NCI-H1694 treated with DMSO at 0.1 percent for 48 hours (cell line): ENCODE results near the gene SH2D2A.

Source experiments
- DNase-seq: peaks from one replicate; lab custom pipeline; 2025; lab: John Stamatoyannopoulos, UW

Gene SH2D2A

GRCh38 chr1:156823210-156823790, 6.7 kb upstream of the SH2D2A start:
- no peak for DNase-seq

GRCh38 chr1:156822680-156823079, 6.0 kb upstream of the SH2D2A start:
- DNase-seq, result no peak

GRCh38 chr1:156821801-156822200, 5.2 kb upstream of the SH2D2A start:
- DNase-seq, result no peak

GRCh38 chr1:156815961-156816422, 656 bp downstream of the SH2D2A start:
- DNase-seq, result no peak

GRCh38 chr1:156815307-156815826, 1.3 kb downstream of the SH2D2A start:
- no peak for DNase-seq

- no peak for DNase-seq
Observed at GRCh38 chr1:156814571-156815260, 1.9 kb downstream of the SH2D2A start.

- no peak for DNase-seq
Observed at GRCh38 chr1:156813750-156814570, 2.7 kb downstream of the SH2D2A start.

- DNase-seq, result no peak
Observed at GRCh38 chr1:156813298-156813697, 3.4 kb downstream of the SH2D2A start.

- DNase-seq, result no peak
Observed at GRCh38 chr1:156812293-156812990, 4.2 kb downstream of the SH2D2A start.

GRCh38 chr1:156811168-156811567, 5.5 kb downstream of the SH2D2A start:
- no peak for DNase-seq

GRCh38 chr1:156809711-156810366, 6.8 kb downstream of the SH2D2A start:
- no peak for DNase-seq

- no peak for DNase-seq
Observed at GRCh38 chr1:156809281-156809680, 7.4 kb downstream of the SH2D2A start.

GRCh38 chr1:156808186-156809030, 8.2 kb downstream of the SH2D2A start:
- DNase-seq, result no peak

GRCh38 chr1:156807627-156808026, 9.0 kb downstream of the SH2D2A start:
- DNase-seq, result no peak

GRCh38 chr1:156806512-156807440, 9.9 kb downstream of the SH2D2A start:
- no peak for DNase-seq

- DNase-seq, result no peak
Observed at GRCh38 chr1:156805766-156806511, 10.7 kb downstream of the SH2D2A start.

GRCh38 chr1:156804572-156805243, 11.9 kb downstream of the SH2D2A start:
- DNase-seq, result no peak

GRCh38 chr1:156804026-156804425, 12.6 kb downstream of the SH2D2A start:
- DNase-seq, result no peak
